Stimulated activated CD4-positive, alpha-beta T cell treated with anti-CD3 and anti-CD28 coated beads, Interleukin-15, amount 100 ng/mL, for 48 hours (primary cell): ENCODE measurements around the gene BRF1.
"Not testable (repeated sequence)": the region's sequence is repeated elsewhere in the genome, so short reads cannot be mapped to it uniquely, and the experiment has no call there.

Experiments
- DNase-seq, 2 donors: peaks; one replicate each; pipeline ENCODE4 v3.0.0-alpha.2; 2020; ENCODE audit warnings: low read depth in 2 of 2

The BRF1 gene

DNA sequence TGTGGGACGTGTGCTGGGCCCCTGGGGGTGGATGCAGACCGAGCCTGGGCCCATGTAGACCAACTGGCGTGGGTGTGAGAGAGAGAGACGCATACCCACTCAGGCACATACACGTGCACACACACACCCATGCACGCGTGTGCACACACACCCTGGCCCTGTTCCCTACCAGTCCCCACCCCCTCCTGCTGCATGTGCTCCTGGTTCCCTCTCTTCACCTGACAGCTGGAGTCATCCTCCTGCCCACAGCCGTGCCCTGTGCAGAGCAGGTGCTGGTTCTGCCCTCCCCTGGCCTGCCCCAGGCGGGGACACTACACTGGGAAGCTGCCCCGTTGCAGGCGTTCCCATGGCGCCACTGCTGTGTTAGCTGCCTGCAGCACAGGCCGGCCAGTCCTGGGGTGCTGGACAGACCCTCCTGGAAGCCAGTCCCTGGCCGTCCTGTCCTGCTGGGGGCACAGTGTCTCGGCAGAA lies 32.3 kb upstream of the BRF1 start:
- DNase-seq: no peak

DNA sequence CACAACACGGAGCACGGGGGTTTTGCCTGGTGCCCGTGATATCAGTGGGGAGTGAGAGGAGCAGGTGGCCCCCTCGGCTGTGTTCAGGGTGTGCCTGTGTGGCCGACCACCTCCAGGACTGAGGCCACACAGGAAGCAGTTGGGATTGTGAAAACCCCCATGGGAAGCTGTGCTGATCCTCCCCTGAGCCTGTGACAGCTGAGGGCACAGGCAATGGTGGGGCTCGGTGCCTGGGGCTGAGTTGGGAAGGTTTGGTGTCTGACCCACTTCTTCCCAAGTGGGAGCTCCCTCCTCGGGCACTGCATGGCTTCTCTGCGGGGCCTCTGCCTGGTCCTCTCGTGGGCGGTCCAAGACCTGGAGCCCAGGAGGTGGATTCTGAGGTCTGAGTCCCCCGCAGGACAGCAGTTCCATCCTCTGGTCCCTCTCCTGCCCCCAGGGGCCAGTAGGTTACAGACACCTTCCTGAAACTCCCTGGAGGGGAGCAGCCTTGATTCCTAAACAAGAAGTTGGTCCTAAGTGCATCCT lies 31.6 kb upstream of the BRF1 start:
- no peak for DNase-seq

DNA sequence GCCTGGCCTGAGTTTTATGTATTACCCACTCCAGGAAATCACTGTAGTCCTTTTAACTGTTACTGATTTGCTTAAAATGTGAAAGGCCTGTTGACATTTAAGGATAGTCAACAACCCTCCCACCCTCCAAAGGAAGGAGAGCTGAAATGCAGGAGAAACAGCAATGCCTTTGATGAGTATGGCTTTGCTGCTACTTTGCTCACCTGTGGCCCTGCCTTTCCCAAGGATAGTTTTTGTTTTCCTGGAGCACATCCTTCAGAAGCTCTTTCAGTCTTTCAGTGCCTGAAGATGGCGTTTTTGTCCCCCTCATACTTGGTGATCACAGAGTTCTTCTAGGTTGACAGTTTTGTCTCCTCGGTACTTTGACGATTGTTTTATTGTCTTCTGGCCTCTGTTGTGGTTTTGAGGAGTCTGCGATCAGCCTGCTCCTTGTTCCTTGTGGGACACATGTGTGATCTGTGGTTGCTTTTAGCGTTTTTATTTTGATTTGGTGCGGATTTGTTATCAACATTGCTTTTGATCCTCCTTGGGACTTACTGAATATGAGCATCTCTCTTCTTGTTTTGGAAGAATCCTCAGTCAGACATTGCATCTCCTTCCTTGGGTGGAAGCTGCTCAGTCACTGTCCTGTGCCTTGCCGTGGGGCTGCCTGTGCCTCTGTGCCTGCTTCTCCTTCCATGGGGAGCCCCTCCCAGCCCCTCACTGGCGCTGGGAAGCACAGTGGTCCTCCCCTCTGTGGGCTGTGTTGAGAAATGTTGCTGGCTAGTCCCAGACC lies 31.0 kb upstream of the BRF1 start:
- no peak for DNase-seq

DNA sequence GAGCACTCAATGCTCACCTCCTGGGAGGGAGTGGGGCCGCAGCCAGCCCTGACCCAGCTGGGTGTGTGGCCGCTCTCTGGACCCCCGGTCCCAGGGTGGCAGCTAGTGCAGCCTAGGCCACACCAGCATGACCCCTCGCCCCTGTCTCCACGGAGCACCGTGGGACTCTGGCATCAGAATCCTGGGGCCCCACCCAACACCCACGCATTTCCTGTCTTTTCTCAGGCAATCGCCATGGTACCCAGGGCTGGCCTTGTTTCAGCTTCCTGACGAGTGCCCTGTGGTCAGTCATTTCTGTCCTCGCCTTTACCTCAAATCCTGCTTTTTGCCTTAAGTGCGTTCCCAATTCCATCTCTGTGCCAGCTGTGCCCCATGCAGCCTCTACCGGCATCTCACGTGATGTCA lies 29.7 kb upstream of the BRF1 start:
- no peak for DNase-seq

DNA sequence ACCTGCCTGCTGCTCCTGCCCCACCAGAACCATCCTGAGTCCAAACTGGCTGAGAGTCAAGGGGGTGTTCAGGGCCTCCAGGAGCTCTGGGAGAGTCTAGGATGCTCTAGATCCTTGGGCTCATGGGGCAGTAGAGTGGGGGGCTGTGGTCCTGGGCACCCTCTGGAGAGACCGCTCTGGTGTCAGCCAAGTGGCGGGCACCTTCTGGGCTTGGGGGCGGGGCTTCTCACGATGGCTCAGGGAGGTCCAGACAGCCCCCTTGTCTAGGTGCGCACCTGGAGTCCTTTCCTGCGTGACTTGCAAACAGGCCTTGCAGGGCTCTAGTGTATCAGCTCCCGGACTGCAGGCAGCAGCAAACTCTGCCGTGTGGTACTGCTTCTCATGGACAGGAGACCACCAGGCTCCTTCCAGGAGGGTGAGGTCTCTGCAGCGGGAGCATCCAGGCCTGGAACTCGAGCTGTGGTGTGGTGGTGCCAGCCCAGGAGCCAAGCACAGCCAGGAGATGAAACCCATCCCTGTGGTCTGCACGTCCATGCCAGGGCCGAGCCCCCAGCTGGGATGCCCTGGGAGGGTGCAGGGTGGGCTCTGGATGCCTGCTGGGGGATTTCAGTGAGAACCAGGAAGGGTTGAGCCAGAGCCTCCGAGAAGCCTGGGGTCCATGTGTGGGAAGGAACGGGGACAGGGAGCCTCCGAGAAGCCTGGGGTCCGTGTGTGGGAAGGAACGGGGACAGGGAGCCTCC lies 28.8 kb upstream of the BRF1 start:
- no peak for DNase-seq

DNA sequence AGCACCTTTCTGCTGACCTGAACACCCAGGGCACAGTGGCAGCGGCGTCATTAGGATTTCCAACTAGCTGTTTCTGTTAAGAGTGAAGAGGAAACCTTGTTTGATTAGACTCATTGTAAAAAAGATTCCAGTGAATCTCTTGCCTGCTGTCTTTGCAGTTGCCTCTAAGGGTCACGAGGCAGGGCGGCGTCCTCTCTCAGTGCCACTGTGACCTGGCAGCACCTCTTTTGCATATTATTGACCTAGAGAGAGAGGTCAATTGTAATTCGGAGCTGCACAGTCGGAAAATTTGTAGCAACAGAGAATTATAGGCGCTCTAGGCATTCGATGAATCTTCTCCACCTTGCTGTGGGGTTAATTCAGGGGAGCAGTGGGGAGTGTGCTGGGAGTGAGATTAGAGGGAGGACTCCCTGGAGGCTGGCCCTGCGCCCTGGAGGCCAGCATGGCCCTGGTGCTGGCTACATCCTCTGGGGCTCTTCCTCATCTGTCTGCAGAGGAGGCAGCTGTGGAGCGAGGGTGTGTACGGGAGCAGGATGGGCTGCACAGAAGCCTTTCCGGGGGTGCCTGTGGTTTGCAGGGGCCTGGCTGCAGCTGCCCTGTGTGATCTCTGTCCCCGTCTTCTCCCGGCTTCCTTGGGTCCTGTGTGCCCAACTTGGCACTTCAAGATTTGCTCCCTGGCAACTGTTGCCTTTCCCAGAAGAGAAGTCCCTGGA lies 28.0 kb upstream of the BRF1 start:
- no peak for DNase-seq

DNA sequence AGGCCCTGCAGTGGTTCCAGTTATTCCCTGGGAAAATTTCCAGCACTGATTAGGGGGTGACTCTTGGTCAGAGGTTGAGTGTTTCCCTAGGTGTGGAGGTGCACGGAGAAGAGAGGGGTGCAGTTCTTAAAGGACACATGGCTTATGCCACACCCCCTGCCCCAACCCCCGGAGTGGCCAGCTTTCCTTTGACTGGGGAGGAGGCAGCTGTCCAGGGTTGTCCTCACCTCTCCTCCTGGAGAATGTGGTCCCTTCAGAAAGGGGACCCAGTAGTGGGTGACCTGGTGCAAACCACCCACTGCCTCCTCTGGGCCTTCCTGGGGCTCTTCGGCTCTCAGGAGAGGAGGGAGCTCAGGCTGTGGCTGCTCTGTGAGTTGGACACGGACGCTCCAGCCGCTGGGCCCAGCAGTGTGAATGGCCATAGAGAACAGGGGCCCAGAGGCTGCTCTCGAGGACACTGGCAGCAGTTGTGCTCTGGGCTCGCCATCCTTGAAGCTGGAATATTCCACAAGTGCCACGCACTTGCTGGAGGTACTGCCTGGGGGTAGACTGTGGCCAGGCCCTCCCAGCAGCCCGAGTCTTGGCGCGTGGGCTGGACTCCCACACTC lies 27.4 kb upstream of the BRF1 start:
- DNase-seq: no peak

DNA sequence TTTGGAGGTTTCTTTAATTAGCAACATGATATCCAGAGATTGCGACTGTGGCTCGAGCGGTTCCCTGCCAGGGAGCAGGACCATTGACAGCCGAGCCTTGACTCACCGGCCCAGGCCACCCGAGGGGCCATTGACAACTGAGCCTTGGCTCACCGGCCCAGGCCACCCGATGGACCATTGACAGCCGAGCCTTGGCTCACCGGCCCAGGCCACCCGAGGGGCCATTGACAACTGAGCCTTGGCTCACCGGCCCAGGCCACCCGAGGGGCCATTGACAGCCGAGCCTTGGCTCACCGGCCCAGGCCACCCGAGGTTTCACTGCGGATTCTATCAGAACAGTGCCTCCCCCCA lies 26.9 kb upstream of the BRF1 start:
- DNase-seq: not testable (repeated sequence)

DNA sequence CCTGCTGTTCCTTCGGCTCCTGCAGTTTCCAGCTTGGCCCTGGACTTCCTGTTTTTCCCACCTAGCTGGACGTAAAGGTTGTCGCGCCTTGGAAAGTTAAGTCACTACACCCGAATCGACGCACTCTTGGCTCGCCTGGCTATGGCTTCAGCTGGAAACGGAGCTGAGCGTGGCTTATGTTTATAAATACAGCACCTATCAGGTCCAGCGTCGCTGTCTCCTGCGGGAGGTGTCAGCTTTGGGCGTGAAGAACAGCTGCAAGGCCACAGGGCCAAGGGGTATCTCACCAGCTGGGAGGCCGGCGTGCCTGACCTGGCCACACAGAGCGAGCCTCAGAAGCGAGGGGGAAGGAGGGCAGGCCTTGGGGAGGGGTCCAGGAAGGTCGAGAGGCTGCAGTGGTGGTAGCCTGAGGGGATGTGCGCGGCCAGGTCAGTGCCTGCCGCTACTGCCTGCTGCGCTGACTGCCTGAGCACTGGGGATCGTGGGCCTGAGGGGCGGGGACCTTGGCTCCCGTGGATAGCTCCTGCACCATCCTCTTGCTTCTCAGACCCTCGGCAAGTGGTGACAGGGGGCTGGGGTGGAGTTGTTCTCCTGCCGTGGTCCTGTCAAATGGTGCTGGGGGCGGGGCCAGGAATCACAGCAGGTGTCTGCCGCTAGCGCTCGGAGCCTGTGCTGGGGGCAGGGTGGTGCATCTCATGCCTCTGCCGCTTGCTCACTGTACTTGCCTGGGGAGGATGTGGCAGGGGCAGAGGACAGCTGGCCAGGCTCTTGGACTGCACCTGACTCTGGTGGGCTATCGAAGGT lies 26.3 kb upstream of the BRF1 start:
- no peak for DNase-seq

DNA sequence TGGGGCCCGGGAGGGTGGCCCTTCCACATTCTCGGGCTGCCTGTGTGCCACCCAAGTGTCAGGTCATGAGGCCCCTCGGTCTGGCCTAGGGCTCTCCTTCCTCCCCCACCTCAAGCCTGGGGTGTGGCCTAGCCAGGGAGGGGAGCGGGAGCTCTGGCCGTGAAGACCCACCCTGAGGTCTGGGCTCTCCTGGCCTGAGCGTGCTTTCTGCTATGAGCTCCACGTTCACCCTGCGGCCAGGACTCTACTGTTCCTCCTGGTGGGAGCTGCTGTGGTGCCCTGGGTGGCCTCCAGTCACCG lies 25.7 kb upstream of the BRF1 start:
- DNase-seq: no peak

DNA sequence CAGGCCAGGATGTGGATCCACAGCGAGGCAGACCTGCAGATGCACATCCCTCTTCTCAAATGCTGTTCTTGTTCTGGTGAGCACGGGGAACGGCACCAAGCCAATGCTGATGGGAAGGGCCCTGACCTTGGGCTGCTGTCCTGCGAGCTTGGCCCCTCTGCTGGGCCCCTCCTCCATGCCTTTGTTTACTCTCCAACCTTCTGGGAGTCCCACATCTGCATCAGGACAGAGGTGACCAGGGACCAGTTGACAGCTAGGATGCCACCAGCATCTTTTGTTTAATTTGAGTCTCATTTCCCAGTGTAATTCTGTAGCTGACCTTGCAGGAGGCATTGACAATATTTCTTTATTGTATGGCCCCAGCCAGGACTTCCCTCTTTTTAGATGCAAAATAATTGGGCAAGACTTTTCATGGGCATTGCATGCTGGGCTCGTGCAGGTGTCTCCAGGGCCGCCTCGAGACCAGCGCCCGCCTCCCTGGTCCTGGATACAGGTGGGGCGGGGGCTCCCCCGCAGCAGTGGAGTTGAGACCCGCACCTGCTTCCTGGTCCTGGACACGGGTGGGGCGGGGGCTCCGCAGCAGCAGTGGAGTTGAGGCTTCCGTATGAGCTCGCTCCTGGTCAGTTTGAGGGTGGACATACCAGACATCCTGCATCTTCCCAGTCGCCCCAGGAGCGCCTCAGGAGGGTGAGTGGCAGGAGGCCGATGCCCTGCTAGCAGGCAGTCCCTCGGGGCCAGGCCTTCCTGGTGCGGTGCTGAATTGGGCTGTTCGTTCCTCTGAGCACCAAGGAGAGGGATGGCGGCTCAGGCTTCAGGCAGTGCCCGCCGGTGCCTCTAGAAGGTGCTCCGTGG lies 25.1 kb upstream of the BRF1 start:
- DNase-seq: no peak

DNA sequence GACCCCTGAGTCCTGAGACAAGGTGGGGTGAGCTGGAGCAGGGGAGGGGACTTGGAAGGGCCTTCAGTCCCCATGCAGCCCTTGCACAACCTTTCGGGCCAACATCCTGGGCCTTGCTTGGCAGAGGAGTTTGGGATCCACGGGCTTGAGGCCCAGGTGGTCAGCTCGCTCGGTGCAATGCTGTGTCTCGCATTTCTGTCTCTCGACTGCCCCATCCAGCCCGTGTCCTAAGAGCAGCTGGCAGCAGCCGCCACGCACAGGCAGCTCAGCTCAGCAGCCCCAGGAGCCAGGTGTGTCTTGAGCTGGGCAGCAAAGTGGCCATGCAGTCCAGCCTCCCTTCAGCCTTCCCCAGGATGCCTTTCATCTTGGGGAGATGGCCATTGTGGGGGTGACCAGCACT lies 24.5 kb upstream of the BRF1 start:
- no peak for DNase-seq

DNA sequence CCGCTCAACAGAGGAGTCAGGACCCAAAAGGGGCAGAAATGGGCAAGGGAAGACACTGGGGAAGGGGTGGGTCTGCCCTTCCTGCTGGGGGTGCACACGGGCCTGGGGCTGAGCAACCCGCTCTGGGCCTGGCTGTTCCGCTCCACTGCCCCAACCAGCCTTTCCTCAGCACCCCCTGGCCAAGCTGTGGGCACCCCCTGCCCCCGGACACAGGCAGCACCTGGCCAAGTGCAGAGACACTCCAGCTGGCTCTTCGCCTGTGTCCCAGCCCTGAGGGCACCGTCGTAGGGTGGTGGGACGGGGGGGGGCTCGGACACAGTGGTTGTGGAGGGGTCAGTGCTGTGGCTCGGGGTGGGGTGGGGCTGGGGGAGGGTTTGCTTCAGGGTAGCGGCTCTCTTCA lies 24.1 kb upstream of the BRF1 start:
- DNase-seq: no peak

DNA sequence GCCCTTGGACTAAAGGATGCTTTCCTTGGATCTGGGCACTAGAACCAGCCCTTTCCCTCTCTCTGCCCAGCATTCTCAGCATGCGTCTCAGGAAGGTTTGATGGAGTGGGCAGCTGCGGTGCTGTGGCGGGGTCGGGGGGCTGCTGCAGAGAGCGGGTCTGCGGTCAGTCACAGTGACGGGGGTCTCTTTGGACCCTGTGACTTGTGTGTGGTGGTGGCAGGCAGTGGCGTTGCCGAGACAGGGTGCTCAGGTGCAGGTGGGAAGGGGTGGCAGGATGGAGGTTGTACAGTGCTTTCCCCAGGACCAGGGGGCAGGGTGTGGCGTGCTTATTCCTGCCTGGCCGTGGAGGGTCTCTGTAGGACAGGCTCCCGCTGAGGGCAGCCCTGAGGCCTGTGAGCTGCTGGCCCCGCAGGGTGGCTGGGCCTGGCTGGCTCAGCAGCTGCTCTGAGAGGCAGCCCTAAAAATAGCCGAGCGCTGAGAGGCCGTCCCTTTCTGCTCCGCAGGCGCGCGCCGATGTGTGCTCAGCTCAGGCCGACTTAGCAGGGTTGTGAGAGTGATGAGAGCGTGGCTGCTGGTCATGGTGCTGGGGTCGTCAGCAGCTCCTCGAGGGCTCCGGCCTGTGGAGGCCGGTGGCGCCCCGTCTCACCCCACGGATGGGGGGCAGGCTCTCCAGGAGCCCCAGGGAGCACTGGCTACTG lies 23.4 kb upstream of the BRF1 start:
- DNase-seq: no peak

DNA sequence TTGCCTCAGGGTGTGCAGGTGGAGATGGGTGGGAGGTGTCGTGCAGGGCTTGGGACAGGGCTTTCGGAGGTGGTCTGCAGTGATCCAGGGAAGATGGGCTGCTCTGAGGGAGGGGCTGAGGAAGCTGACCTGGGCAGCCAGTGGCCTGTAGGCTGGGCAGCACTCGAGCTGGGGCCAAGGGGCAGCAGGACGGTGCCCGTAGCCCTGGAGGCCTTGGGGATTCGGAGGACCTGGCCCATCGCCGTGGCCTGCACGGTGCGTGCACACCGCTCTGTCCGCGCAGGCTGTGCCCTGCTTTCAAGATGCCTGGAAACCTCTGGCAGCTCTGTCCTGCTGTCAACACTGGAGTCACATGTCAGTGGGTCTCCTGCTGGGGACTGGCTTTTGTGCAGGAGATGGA lies 22.9 kb upstream of the BRF1 start:
- no peak for DNase-seq

DNA sequence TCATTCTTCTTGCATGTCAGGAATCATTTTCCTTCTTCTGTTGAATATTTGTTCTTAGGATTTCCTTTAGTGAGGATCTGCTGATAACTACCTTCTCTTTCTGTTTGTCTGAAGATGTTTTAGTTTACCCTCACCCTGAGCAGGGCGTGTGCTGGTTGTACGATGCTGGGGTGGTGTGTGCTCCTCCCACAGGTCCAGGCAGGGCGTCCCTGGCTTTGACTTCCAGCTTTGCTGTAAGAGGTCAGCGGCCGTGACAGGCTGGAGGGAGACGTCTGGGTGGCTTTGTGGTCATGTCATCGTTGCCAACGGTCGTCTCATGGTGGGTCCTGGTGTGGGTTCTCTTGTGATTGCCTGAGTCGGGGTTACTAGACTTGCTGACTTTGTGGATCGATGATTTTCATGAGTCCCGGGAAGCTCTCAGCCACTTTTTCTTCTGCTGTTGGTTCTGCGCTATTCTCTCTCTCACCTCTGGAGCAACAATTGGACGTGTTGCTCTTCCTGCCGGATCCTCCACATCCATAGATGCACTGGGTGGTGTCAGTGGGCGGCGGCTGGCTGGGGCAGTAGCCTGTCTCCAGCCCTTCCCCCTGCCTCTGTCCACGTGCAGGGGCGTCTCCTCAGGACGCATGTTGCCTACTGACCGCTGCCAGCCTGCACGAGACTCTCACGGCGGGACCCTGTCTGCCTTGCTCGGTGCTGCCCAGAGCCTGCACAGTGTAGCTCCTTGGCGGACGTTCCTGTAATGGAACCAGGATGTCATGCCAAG lies 22.2 kb upstream of the BRF1 start:
- DNase-seq: no peak

DNA sequence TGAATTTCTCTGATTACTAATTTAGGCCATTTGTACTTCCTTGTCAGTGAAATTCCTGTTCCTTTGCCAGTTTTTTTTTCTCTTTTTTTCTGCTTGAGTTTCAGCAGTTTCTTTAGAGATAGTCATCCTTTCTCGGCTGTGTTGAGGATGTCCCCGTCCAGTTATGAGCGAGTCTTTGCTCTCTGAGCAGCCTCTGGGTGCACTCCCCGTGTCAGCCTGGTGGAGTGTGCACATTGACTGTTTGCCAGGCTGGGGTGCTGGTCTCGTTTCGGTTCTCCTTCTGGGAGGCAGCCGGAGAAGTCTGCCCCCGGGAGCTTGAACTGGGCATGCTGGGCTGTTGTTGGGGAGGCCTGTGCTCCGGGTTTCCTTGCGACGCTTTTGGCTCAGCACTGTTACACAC lies 16.7 kb upstream of the BRF1 start:
- no peak for DNase-seq

DNA sequence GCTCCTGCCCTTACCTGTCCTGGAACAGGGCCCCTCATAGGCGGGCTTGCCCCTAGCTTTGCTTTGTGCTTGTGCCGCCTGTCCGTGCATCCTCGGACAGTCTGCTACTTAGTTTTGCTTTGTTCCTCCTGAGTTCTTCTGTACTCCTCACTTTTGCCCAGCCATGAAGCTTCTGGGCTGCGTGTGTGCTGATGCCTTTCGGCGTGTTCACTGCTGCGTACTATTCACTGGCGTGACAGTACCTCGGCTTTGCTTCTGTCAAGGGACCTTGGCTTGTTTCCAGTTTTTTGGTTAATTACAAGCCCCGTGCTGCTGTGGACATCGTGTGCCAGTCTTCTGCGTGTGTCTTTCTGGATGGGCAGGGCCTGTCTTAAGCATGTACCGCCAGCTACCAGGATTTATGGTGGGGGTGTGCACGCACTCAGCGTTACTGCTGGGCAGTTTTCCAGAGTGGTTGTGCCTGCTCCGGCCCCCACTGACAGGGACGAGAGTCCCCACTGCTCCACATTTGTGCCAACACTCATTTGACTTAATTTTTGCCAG lies 16.2 kb upstream of the BRF1 start:
- no peak for DNase-seq

DNA sequence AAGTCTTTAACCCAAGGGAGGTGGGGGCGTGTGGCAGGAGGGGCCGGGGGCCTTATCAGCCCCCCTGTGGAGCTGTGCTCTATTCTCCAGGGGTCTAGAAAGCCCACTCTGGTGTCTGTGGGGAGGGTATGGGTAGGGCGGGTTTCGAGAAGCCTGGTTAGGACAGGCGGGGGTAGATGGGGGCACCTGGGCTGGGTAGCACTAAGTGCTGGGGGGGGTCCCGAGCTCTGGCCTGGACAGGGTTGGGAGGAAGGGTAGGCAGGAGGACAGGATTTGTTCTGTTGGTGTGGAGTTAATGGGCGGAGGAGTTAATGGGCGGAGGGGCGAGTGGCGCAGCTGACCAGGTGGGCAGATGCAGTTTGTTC lies 15.8 kb upstream of the BRF1 start:
- no peak for DNase-seq
